ENCODE measurements around the gene KIF5A. TPM values are rescaled to one million over a fixed set of nuclear protein-coding genes. Genes with fewer than 3 reads are reported as not detected.
A peak's percentile ranks its signal among the peaks of the same experiment; 100 is the strongest.
"Not testable (repeated sequence)": the region's sequence is repeated elsewhere in the genome, so short reads cannot be mapped to it uniquely, and the experiment has no call there.

Gene KIF5A
- total RNA-seq, 1 experiment from 2014 or later, result 0.30 TPM

- DNase-seq (ENCODE audit: low read depth), result no peak
Observed at GRCh38 chr12:57606399-57606798, 56.6 kb downstream of the KIF5A start.

DNA sequence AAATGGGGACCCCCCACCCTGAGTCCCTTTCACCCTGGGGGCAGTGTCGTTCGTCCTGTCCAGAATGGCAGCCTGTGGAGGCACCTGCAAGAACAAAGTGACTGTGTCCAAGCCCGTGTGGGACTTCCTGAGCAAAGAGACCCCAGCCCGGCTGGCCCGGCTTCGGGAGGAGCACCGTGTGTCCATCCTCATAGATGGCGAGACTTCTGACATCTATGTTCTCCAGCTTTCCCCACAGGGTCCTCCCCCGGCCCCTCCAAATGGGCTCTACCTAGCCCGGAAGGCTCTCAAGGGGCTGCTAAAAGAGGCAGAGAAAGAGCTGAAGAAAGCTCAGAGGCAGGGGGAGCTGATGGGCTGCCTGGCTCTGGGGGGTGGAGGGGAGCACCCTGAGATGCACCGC is 57.0 kb downstream of the KIF5A start:
- no peak for DNase-seq (ENCODE audit: low read depth)

GRCh38 chr12:57607958-57608663 is 58.3 kb downstream of the KIF5A start:
- no peak for DNase-seq (ENCODE audit: low read depth)

- no peak for DNase-seq (ENCODE audit: low read depth)
Observed at GRCh38 chr12:57609101-57609780, 59.4 kb downstream of the KIF5A start.

DNA sequence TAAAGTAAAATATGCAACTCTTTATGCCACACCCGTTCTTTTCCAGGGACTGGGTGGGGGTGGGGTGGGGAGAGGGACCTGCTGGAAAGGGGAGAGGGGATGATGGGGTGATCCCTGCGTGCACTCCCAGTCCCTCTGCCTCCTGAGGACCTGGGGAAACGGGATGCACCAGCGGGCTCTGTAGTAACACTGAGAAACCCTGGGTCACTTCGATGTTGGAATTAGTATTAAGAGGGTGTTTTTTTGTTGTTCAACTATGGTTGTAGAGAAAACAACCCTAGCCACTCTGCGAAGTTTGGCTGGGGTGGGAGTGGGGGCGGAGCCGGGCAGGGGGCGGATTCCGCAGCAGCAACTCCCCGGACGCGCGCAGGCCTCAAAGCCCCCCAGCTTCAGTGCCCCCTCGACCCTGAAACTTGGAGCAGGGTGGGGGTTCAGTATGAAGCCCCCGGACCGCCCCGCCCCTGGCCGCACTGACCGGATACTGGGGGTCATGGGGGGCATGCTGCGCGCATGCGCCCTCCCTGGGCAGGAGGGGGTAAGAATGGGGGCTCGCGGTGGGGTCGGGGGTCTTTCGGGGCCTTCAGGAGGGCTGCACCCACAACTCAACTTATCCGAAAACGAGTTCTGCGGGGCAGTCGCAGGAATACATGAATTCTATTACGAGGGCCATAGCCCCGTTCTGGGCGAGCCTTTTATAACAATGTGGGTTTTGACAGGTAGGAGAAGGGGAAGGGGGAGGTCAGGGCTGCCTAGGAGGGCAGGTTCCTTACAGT is 60.1 kb downstream of the KIF5A start:
- no peak for DNase-seq (ENCODE audit: low read depth)

DNA sequence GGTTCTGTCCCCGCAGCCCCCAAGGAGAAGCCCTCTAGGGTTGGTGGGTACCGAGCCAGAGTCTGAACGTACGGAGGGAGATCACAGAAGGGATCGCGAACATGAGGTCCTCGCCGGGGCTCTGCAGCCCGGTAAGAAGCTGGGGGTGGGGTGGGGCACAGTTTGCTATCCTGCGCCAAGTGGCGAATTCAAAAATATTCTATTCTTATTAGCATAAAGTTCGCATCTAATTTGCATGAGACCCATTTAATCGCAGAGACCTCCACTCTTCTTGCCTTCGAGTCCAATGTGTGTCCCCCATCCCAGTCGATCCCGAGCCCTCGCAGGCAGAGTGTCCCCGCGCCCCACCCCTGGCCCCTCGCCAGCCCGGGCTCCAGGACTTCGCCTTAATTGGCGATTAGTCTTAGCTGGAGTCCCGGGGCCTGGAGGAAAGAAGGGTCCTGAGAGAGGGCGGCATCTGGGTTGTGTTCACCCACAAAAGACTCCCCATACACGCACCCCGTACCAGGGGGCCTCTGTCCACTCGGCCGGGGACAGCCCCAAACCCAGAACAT is 60.8 kb downstream of the KIF5A start:
- DNase-seq (ENCODE audit: low read depth), result no peak

DNA sequence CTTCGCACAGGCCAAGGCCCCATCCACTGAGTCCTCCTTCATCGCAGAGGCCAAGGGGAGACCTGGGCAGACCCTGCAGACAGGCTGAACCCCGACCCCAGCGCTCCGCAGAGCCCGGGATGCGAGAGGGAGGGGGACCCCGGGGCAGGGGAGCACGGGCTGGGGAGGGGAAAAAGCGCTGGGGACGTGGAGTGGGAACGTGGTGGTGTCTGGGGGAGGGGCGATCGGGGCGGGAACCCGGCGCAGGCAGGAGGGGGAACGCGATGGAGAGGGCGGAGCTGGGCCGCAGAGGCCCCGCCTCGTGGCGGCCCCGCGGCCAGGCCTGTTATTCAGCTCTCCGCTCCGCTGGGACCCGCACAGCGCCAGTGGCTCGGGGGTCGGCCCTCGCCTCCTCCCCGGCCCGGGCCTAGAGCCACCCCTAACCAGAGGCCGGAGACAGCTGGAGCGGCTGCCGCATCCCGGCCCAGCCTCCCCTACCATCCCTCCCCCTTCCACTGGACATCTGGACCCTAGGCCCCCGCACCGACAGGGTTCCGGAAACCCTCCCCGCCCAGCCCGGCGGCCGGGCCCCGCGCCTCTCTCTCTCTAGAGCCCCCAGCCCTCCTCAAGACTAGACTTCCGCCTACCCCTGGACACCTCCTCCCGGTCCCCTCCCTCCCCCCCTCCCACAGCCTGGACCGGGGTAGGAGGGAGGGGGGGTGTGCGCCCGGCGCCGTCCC is 61.4 kb downstream of the KIF5A start, which contains the start of gene ARHGEF25:
Gene ARHGEF25 (plus strand): TSS at position 328 of the 719 bp plus-strand sequence. CDS start 460 bp downstream, outside the sequence.
- peak; percentile 39 for DNase-seq (ENCODE audit: low read depth)

DNA sequence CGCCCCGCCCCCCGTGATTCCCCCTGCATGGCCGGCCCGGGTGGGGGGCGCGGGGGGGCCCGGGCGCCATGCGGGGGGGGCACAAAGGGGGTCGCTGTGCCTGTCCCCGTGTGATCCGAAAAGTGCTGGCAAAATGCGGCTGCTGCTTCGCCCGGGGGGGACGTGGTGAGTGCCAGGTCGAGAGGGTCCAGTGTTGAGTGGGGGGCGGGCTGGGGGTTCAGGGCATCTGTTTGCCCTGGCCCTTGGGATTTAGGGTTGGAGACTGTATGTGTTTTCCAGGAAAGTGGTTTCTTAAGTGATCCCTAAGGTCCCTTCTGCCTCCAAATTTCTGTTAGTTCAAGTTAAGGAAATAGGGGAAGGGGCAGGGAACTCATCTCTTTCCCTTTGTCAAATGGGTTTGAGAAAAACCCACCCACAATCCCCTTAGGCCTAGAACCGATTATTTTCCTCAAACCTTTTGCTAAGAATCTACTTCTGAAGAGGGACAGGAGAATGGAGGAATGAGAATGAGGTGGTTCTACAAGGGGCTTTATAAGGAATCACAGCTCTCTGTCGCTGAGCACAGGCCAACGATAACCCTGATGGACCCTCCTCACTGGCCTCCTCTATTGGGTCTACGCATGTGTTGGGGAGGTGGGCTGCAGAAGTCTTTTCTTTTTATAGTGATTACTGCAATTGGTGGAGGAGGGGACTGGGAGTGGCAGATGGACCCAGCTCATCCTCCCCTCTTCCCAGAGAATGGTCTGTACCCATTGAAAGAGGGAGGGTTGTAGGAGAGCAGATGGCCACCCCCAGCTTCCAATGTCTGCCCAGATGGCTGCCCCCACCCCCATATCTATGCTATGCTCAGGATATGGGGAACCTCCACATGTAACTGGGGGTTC is 62.2 kb downstream of the KIF5A start:
- no peak for DNase-seq (ENCODE audit: low read depth)

- no peak for DNase-seq (ENCODE audit: low read depth)
Observed at GRCh38 chr12:57612711-57613426, 63.0 kb downstream of the KIF5A start.

GRCh38 chr12:57613427-57614109 is 63.7 kb downstream of the KIF5A start:
- no peak for DNase-seq (ENCODE audit: low read depth)

GRCh38 chr12:57614178-57614947 is 64.5 kb downstream of the KIF5A start:
- no peak for DNase-seq (ENCODE audit: low read depth)

DNA sequence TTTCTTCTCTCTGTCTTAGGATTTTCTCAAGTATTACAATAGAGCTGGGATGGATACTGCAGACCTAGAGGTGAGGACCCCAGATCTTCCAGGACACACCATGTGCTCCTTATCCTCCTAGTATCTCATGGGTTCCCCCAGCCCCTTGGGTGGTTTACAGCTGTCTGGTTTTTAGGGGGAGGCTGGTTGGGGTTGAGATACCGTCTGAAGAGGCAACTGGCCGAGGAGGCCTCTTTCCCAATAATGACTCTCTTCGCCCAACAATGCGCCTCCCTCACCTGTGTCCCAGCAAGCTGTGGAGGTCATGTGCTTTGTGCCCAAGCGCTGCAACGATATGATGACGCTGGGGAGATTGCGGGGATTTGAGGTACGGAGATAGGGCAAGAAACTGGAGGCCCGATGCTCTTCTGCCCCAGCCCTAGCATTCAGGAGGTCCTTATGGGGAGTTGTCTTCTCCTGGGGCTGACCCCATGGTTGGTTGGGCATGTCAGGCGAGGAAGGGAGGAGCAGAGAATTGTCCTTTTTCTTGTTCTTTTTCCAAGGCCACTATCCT is 65.2 kb downstream of the KIF5A start:
- DNase-seq (ENCODE audit: low read depth), result no peak

DNA sequence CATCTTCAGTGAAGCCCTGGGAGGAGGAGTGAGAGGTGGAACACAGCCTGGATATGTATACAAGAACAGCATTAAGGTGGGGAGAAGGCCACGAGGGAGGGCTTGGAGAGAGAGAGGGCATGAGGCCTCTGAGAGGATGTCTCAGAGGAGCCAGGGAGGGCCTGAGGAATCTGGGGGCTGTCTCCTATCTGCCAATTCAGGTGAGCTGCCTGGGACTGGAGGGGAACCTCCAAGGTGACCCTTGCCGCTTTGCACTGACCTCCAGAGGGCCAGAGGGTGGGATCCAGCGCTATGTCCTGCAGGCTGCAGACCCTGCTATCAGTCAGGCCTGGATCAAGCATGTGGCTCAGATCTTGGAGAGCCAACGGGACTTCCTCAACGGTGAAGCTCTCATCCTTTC is 65.8 kb downstream of the KIF5A start:
- no peak for DNase-seq (ENCODE audit: low read depth)

DNA sequence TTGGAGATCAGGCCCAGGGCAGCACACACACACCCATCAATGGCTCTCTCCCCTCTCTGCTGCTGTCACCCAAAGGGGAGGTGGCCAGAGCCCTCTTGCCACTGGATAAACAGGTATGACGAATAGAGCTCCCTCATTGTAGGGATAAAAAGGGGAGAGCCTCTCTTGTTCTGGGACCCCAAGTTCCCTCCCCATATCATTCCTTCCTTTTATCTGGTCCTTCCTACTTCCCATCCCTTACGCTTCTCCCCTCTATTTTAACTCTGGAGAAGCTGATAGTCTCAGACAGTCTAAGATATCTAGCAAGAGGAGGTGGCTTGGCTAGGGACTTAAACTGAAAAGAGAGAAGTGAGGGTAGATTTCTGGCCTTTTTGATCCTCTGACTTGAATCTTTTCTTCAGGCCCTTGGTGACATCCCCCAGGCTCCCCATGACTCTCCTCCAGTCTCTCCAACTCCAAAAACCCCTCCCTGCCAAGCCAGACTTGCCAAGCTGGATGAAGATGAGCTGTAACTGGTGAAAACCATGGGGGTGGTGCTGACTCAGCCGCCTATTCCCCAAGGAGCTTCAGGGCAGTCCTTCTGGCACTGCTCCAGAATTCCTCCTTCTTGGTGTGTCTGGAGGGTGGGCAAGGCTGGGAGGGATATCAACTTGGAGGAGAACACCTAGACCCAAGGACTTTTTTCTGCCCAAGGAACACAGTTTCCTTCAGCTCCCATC is 66.7 kb downstream of the KIF5A start:
- DNase-seq (ENCODE audit: low read depth), result peak; percentile 41

DNA sequence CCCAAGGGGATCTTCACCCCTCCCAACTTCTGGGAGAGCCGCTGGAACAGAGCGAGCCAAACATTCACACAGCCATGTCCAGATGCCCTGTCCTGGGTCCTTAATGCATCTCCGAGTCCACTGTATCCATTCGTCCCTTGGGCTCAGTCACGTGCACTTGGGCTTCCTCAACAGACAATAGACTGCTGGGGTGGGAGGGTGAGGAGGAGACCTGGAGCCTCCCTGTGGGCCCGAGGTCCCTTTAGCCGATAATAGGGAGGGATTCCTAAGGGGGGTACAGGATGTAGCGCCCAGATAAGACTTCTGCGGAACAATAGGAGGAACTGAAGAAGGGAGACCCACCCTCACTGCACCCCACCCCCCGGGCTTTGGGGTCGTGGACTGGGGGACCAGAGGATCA is 68.1 kb downstream of the KIF5A start:
- DNase-seq (ENCODE audit: low read depth), result no peak

DNA sequence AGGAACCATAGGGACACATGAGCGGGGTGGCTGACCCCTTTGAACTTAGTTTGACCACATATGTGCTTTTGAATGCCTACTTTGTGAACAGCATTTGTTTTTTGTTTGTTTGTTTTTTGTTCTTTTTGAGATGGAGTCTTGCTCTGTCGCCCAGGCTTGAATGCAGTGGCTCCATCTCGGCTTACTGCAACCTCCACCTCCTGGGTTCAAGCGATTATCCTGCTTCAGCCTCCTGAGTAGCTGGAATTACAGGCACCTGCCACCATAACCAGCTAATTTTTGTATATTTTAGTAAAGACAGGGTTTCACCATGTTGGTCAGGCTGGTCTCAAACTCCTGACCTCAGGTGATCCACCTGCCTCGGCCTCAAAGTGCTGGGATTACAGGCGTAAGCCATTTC is 68.6 kb downstream of the KIF5A start:
- not testable (repeated sequence) for DNase-seq (ENCODE audit: low read depth)

DNA sequence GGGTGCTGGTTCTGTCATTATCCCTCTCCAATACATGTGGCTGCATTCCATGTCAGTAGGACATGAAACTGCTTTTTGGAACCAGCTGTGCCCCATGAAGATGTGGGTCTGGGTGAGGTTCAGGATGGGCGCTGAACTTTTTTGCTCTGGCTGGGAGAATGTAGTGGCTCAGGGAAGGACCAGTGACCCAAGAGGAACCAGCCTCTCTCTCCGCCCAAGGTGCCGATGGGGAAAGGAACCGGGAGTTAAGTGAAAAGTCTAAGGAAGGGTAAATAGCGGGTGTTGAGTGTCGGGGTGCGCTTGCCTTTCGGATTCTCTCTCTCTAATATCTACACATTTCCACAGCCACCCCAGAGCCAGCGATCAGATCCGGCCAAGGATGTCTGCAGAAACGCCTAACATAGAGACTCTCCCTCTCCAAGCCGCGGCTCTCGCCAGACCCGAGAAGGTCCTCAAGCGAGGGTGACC is 69.2 kb downstream of the KIF5A start:
- no peak for DNase-seq (ENCODE audit: low read depth)

All from M059J (cell line).